GM19324 (cell line): ENCODE data around the gene PHTF1.

ENCODE experiments used
- ATAC-seq: cut with Tn5 transposase; IDR thresholded peaks from one replicate; pipeline ENCODE4 v1.9.1; 2021; ENCODE audit warnings: mild to moderate bottlenecking, moderate library complexity; ENCODE audit not compliant: unreplicated experiment, low FRiP score

Gene PHTF1

GRCh38 chr1:113759333-113760101, at the start of gene PHTF1:
Gene PHTF1, minus strand, starts transcription at chr1:113759486. Its CDS starts 783 bp downstream, at chr1:113758703.
- peak; percentile 93 for ATAC-seq

- no peak for ATAC-seq
These were observed 49.3 kb upstream of the PHTF1 start for GRCh38 chr1:113808450-113809195.

DNA sequence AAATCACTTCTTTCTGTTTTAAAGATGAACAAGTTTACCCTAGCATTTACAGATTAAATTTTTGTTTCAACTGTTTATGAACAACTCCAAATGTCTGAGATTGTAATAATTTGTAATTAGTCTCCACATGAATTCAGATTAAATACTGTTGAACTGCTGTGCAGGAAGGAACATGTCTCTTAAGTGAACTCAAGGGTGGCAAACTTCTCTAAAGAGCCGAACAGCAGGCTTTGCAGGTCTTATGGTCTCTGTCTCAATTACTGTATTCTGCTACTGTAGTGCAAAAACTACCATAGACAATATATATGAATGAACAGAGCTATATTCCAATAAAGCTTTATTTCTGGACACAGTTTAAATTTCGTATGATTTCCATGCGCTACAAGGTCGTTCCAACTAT, 46.4 kb upstream of the PHTF1 start:
- no peak for ATAC-seq

DNA sequence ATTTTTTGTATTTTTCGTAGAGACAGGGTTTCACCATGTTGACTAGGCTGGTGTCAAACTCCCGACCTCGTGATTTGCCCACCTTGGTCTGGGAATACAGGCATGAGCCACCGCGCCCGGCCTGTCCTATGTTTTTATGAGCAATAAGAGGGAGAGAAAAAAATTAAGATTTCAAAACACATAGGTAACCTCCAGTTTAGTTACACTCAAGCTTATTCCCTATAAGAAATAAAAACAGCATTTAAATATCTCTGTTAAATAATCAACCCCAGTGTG, 45.9 kb upstream of the PHTF1 start:
- no peak for ATAC-seq

- ATAC-seq: no peak
These were observed 45.4 kb upstream of the PHTF1 start for GRCh38 chr1:113804421-113805255.

DNA sequence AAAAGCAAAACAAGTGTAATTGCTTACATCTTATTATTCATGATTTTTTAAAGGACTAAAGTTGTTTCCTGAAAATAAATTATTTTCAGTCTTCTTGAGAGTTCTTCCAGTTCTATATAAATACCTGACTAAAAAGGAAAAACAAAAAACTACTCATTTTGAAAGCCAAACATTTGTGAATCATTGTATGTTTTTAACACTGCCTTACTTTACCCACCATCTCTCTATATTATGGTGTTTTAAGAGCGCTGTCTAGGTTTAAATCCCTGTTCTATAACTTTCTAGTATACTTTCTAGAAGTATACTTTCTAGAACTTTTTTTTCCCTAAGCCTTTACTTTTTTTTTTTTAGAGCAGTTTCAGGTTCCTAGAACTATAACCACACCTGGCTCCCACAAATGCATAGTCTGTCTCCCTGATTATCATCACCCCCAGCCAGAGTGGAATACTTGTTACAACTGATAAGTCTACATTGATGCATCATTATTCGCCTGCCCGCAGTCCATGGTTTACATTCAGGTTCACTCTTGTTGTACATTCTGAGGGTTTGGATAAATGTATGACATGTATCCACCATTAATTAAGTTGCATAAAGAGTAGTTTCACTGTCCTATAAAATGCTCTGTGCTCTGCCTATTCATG, 43.2 kb upstream of the PHTF1 start:
- ATAC-seq: no peak

DNA sequence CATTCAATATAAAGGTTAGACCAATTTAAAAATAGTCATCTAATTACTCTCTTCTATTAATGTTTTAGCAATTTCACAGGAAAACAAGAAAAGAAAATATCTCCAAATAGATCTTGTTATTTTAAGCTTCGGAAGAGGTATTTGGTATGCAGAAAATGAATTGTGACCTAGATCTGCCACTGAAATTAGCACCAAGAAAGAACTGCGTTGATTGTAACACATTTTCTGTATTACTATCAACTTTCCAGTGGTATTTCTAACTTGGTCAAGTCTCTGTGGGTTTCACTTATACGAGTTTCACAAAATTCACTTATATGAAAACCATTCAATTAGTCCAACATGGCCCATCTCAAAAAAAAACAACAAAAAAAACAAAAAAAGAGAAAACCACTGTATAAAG, 41.2 kb upstream of the PHTF1 start:
- ATAC-seq: no peak

- ATAC-seq: no peak
These were observed 38.2 kb upstream of the PHTF1 start for GRCh38 chr1:113797472-113797871.

- ATAC-seq: peak; percentile 85
These were observed 34.9 kb upstream of the PHTF1 start for GRCh38 chr1:113793878-113794834.

DNA sequence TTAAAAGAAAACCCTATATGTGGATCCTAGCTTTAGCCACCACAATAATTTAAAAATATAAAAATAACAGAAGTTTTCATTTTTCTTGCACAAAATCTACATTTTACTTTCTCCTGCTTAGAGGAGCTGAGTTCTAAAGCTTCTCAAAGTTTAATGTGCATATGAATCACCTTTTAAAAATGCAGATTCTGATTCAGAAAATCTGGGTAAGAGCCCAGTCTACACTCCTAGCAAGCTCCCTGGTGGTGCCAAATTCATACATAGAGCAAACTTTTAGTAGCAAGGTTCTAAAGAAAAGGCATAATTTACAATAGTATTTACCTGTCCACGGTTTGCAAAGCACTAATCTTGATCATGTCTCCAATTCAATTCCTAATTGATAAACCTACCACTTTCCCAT, 33.7 kb upstream of the PHTF1 start:
- no peak for ATAC-seq

GRCh38 chr1:113792471-113792870, 33.2 kb upstream of the PHTF1 start:
- no peak for ATAC-seq

- ATAC-seq: no peak
These were observed 29.5 kb upstream of the PHTF1 start for GRCh38 chr1:113788802-113789201.

DNA sequence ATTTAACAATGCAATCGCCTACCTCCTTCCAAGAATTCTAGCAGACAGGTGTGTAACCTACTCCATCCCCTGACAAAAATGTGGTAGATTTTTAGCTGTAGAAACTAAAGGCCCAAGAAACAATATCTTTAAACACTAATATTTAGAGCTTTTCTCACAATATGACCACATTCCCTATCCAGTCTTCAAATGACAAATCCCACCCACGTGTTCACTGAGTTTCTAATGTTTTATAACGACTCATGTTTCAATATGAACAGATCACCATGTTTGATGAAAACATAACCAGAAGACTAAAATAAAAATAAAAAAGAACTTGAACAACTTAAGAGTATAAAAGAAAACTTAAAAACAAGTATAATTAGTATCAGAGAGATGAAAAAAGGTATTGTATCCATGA, 28.4 kb upstream of the PHTF1 start:
- no peak for ATAC-seq

DNA sequence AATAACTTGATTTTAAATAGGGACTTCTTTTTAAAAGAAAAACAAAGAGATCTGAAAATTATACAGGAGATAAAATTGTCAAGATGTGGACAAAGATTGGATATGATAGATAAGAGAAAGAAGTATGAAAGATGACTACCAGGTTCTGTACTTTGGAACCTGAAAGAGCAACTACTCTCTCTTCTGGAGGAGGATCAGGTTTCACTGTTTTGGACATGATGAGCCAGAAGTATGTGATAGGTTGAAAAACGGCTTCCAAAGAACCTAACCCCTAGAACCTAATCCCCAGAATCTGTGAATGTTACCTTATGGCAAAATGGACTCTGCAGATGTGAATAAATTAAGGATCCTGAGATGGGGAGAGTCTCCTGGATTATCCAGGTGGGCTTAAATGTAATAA, 26.8 kb upstream of the PHTF1 start:
- no peak for ATAC-seq

DNA sequence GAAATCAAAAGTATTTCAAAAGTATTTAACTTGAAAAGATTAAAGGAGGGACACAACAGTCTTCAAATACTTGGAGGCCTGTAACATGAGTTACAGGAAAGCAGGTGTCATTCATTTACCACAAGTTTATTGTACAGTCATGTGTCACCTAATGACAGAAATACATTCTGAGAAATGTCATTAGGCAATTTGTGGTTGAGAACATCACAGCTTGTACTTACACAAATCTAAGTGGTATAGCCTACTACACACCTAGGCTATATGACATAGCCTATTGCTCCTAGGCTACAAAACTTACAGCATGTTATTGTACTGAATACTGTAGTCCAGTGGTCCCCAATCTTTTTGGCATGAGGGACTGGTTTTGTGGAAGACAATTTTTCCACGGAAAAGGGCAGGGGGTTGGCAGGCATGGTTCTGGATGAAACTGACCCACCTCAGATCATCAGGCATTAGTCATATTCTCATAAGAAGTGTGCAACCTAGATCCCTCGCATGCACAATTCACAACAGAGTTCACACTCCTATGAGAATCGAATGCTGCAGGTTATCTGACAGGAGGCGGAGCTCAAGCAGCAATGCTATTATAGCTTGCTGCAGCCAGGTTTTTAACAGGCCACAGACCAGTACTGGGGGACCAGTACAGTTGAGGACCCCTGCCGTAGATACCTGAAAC, 25.0 kb upstream of the PHTF1 start:
- peak; percentile 37 for ATAC-seq

DNA sequence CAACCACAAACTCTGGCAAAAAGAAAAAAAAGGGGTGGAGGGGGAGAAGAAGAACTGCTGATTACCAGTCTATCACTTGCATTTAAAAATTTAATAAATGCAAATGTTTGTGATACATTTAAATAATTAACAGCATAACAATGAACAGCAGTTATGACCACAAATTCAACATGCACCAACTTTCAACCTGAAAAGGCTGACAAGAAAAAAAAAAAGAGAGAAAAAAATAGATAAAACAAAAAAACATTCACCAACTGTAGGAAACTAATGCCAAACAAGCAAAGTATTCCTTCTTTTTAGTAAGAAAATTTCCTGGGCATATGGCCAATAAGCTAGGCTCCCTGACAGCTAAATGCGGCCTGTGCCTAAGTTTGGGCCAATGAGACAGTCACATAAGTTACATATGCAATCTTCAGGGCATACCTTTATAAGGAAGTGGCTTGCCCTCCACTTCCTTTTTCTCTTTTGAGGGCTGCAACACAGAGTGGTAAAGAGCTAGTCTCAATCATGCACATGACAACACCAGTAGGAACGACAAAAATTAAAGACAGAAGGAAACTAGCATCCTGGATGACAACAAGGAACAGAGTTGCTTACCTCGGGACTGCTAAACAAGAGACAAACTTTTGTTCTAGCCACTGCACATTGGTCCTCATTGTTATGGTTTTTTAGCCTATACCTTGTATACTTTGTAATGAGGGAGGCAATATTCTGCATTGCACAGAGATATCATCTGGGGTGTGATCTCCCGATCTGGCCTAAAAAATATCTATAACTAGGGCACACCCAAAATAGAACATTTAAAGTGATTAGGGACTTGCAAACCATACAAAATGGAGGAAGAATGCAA, 24.2 kb upstream of the PHTF1 start:
- peak; percentile 82 for ATAC-seq

- ATAC-seq: no peak
These were observed 23.1 kb upstream of the PHTF1 start for GRCh38 chr1:113782406-113782805.
